Upper lobe of right lung (tissue), 1 donor: Measurements from ENCODE around the gene DIPK1B. TPM values are rescaled to one million over a fixed set of nuclear protein-coding genes. Genes with fewer than 3 reads are reported as not detected.

Source experiments
- ATAC-seq: fragments of 200-7000 bp; cut with Tn5 transposase; one replicate; pipeline ENCODE4 v1.9.1; 2020; ENCODE audit warnings: mild to moderate bottlenecking, moderate library complexity
- DNase-seq: peaks from one replicate; pipeline ENCODE4 v3.0.0-alpha.2; 2020
- H3K27ac ChIP-seq: fragments of 200-600 bp; one replicate; pipeline ENCODE4 v1.8.0; 2022
- H3K27me3 ChIP-seq: fragments of 200-600 bp; one replicate; pipeline ENCODE4 v1.8.0; 2022; ENCODE audit warnings: mild to moderate bottlenecking
- H3K36me3 ChIP-seq: fragments of 200-600 bp; one replicate; pipeline ENCODE4 v1.8.0; 2022
- H3K4me1 ChIP-seq: fragments of 200-600 bp; one replicate; pipeline ENCODE4 v1.8.0; 2022
- H3K4me3 ChIP-seq: fragments of 200-600 bp; one replicate; pipeline ENCODE4 v1.8.0; 2022; ENCODE audit warnings: mild to moderate bottlenecking
- H3K9me3 ChIP-seq: fragments of 200-600 bp; one replicate; pipeline ENCODE4 v1.8.0; 2022
- CTCF ChIP-seq: fragments of 200-600 bp; IDR thresholded peaks from one replicate; pipeline ENCODE4 v1.8.0; 2022; ENCODE audit warnings: antibody characterized with exemption
- intact Hi-C: fragments of 100-400 bp; cut with DNase I; formaldehyde crosslinking; loops from one replicate; pipeline ENCODE4 v1.11.0; 2022
- total RNA-seq: library from RNA; stranded (reverse); fragmentation: NEBNext Ultra II Directional; extraction: Animal tissue kit (Norgen Biotek cat#: 25700); gene quantifications from one replicate; pipeline ENCODE4 v1.2.1, GENCODE V29; 2021
- donor health status: DM: no; HTN: yes; CAD: no; lungs with severe emphysema.

DIPK1B gene
- total RNA-seq, 1 donor from 2014 or later = 17.7 TPM

- TF ChIP-seq CTCF = no peak
- intact Hi-C loops = no loop called here
- Histone ChIP-seq H3K36me3 (peaks cover 10% of the 10 kb centered on the region), H3K27ac (peak overlapping the region; percentile 83), H3K27me3 (peaks cover 20% of the 10 kb centered on the region), H3K4me3 (peak overlapping the region; percentile 52), H3K4me1 (peaks cover 4% of the 10 kb centered on the region), H3K9me3 (no peaks in the 10 kb centered on the region)
- ATAC-seq (no peak), DNase-seq (no peak)
These were observed 46.5 kb upstream of the DIPK1B start for GRCh38 chr9:136665704-136666371.

- Histone ChIP-seq H3K27me3 (peaks cover 20% of the 10 kb centered on the region), H3K27ac (peak overlapping the region; percentile 83), H3K4me3 (peak overlapping the region; percentile 50), H3K9me3 (no peaks in the 10 kb centered on the region), H3K4me1 (peaks cover 5% of the 10 kb centered on the region), H3K36me3 (peaks cover 10% of the 10 kb centered on the region)
- intact Hi-C loops = no loop called here
- TF ChIP-seq CTCF = no peak
- ATAC-seq (no peak), DNase-seq (no peak)
These were observed 45.8 kb upstream of the DIPK1B start for GRCh38 chr9:136666372-136667213.

GRCh38 chr9:136667214-136667939 lies 45.0 kb upstream of the DIPK1B start:
- ATAC-seq = no peak
- H3K9me3 ChIP-seq = no peaks in the 10 kb centered on the region
- H3K27ac ChIP-seq = peak overlapping the region; percentile 83
- peaks cover 10% of the 10 kb centered on the region for H3K36me3 ChIP-seq
- DNase-seq = no peak
- H3K27me3 ChIP-seq = peaks cover 16% of the 10 kb centered on the region
- no peak for TF ChIP-seq CTCF
- peaks cover 8% of the 10 kb centered on the region for H3K4me1 ChIP-seq
- intact Hi-C loops = no loop called here
- H3K4me3 ChIP-seq = peak overlapping the region; percentile 50

- Histone ChIP-seq H3K27ac (peak overlapping the region; percentile 83), H3K27me3 (peaks cover 9% of the 10 kb centered on the region)
- no peak for DNase-seq
These were observed 44.2 kb upstream of the DIPK1B start for GRCh38 chr9:136667940-136668760.

More at GRCh38 chr9:136667940-136668760, 44.2 kb upstream of the DIPK1B start:
- Histone ChIP-seq H3K36me3 (peaks cover 10% of the 10 kb centered on the region), H3K4me3 (peak overlapping the region; percentile 50), H3K4me1 (peaks cover 8% of the 10 kb centered on the region), H3K9me3 (no peaks in the 10 kb centered on the region)
- intact Hi-C loops = no loop called here
- no peak for TF ChIP-seq CTCF
- no peak for ATAC-seq
